Skin epidermis (tissue), 12 donors: ENCODE data around the gene MGME1.
"Not testable (repeated sequence)": the region's sequence is repeated elsewhere in the genome, so short reads cannot be mapped to it uniquely, and the experiment has no call there.

Experiments used
- H3K27ac ChIP-seq, 21 experiments: fragments of 200-600 bp; sonication (generic) in 11 of 21; one replicate each; pipeline ENCODE4 v1.5.0; 2020; ENCODE audit warnings: mild to moderate bottlenecking in 3 of 21, inconsistent platforms in 2 of 21, moderate library complexity in 2 of 21
- H3K4me3 ChIP-seq, 7 experiments: fragments of 200-600 bp; sonication (generic) in 2 of 7; one replicate each; pipeline ENCODE4 v1.5.0; 2020; ENCODE audit warnings: inconsistent platforms in 2 of 7, mild to moderate bottlenecking in 2 of 7, moderate library complexity in 1 of 7

The MGME1 gene

GRCh38 chr20:18007534-18008292, 38.9 kb downstream of the MGME1 start:
- Histone ChIP-seq H3K27ac (no peak overlapping the region), H3K4me3 (no peak overlapping the region)

GRCh38 chr20:18009116-18009515, 40.3 kb downstream of the MGME1 start:
- no peak overlapping the region for H3K27ac ChIP-seq

GRCh38 chr20:18011482-18011881, 42.7 kb downstream of the MGME1 start:
- Histone ChIP-seq H3K4me3 (no peak overlapping the region), H3K27ac (no peak overlapping the region)

More at GRCh38 chr20:18009116-18009515, 40.3 kb downstream of the MGME1 start:
- no peak overlapping the region for H3K4me3 ChIP-seq

GRCh38 chr20:18011951-18012645, 43.3 kb downstream of the MGME1 start:
- Histone ChIP-seq H3K27ac (no peak overlapping the region), H3K4me3 (no peak overlapping the region)

GRCh38 chr20:18012901-18013300, 44.1 kb downstream of the MGME1 start:
- Histone ChIP-seq H3K27ac (no peak overlapping the region), H3K4me3 (no peak overlapping the region)

GRCh38 chr20:18014411-18014810, 45.6 kb downstream of the MGME1 start:
- Histone ChIP-seq H3K4me3 (no peak overlapping the region), H3K27ac (no peak overlapping the region)

GRCh38 chr20:18016772-18017171, 48.0 kb downstream of the MGME1 start:
- Histone ChIP-seq H3K4me3 (no peak overlapping the region), H3K27ac (no peak overlapping the region)

- Histone ChIP-seq H3K4me3 (no peak overlapping the region), H3K27ac (no peak overlapping the region)
Observed at GRCh38 chr20:18018100-18018499, 49.3 kb downstream of the MGME1 start.

- H3K4me3 ChIP-seq = no peak overlapping the region
- no peak overlapping the region for H3K27ac ChIP-seq
Observed at GRCh38 chr20:18019068-18019467, 50.2 kb downstream of the MGME1 start.

GRCh38 chr20:18020931-18021330, 52.1 kb downstream of the MGME1 start:
- no peak overlapping the region for H3K27ac ChIP-seq
- H3K4me3 ChIP-seq = no peak overlapping the region

GRCh38 chr20:18024606-18025127, 55.8 kb downstream of the MGME1 start:
- Histone ChIP-seq H3K27ac (no peak overlapping the region), H3K4me3 (no peak overlapping the region)

- H3K4me3 ChIP-seq, H3K27ac ChIP-seq: not testable (repeated sequence)
Observed at GRCh38 chr20:18027011-18027410, 58.2 kb downstream of the MGME1 start.

- no peak overlapping the region for H3K27ac ChIP-seq
Observed at GRCh38 chr20:18030020-18030419, 61.2 kb downstream of the MGME1 start.

GRCh38 chr20:18031050-18031449, 62.2 kb downstream of the MGME1 start:
- Histone ChIP-seq H3K4me3 (no peak overlapping the region), H3K27ac (no peak overlapping the region)

More at GRCh38 chr20:18030020-18030419, 61.2 kb downstream of the MGME1 start:
- H3K4me3 ChIP-seq = no peak overlapping the region

GRCh38 chr20:18031888-18032509, 63.2 kb downstream of the MGME1 start:
- no peak overlapping the region for H3K4me3 ChIP-seq
- no peak overlapping the region for H3K27ac ChIP-seq

GRCh38 chr20:18032977-18033892, 64.4 kb downstream of the MGME1 start:
- no peak overlapping the region for H3K27ac ChIP-seq

GRCh38 chr20:18034039-18034438, 65.2 kb downstream of the MGME1 start:
- Histone ChIP-seq H3K4me3 (no peak overlapping the region), H3K27ac (no peak overlapping the region)

More at GRCh38 chr20:18032977-18033892, 64.4 kb downstream of the MGME1 start:
- no peak overlapping the region for H3K4me3 ChIP-seq

- H3K27ac ChIP-seq = no peak overlapping the region
Observed at GRCh38 chr20:18039063-18039462, 70.2 kb downstream of the MGME1 start.

More at GRCh38 chr20:18039063-18039462, 70.2 kb downstream of the MGME1 start:
- no peak overlapping the region for H3K4me3 ChIP-seq
